ENCODE results near the gene RNF8.

The RNF8 gene

GRCh38 chr6:37381579-37381978 lies 27.8 kb downstream of the RNF8 start:
- TF ChIP-seq CSDC2 (CRISPR knock-in tag; IDR thresholded peaks at IDR 0.05) (no peak), PATZ1 (CRISPR knock-in tag; IDR thresholded peaks at IDR 0.05; ENCODE audit: borderline replicate concordance) (no peak), ESRRG (CRISPR knock-in tag; IDR thresholded peaks at IDR 0.05) (no peak), ZC3H10 (CRISPR knock-in tag; IDR thresholded peaks at IDR 0.05) (no peak), OSR1 (CRISPR knock-in tag; IDR thresholded peaks at IDR 0.05) (no peak), ARNTL (CRISPR knock-in tag; IDR thresholded peaks at IDR 0.05; ENCODE audit: borderline replicate concordance, low read depth) (no peak)
- ATAC-seq: peak; percentile 63

GRCh38 chr6:37382994-37383765 lies 29.4 kb downstream of the RNF8 start:
- ATAC-seq: no peak

GRCh38 chr6:37388578-37388977 lies 34.8 kb downstream of the RNF8 start:
- ATAC-seq: no peak

More at GRCh38 chr6:37382994-37383765, 29.4 kb downstream of the RNF8 start:
- TF ChIP-seq ZC3H10 (CRISPR knock-in tag; IDR thresholded peaks at IDR 0.05): no peak
- no peak for TF ChIP-seq TOX (CRISPR knock-in tag; IDR thresholded peaks at IDR 0.05; ENCODE audit: borderline replicate concordance)
- no peak for TF ChIP-seq CSDC2 (CRISPR knock-in tag; IDR thresholded peaks at IDR 0.05)
- TF ChIP-seq ISL1 (CRISPR knock-in tag; IDR thresholded peaks at IDR 0.05): no peak
- TF ChIP-seq GLIS3 (CRISPR knock-in tag; IDR thresholded peaks at IDR 0.05): no peak
- no peak for TF ChIP-seq OSR1 (CRISPR knock-in tag; IDR thresholded peaks at IDR 0.05)

GRCh38 chr6:37389857-37390256 lies 36.1 kb downstream of the RNF8 start:
- TF ChIP-seq ZNF70 (CRISPR knock-in tag; IDR thresholded peaks at IDR 0.05) (no peak), ARNTL (CRISPR knock-in tag; IDR thresholded peaks at IDR 0.05; ENCODE audit: borderline replicate concordance, low read depth) (no peak), ZFP3 (CRISPR knock-in tag; IDR thresholded peaks at IDR 0.05) (no peak), ZNF8 (CRISPR knock-in tag; IDR thresholded peaks at IDR 0.05) (no peak), TOX (CRISPR knock-in tag; IDR thresholded peaks at IDR 0.05; ENCODE audit: borderline replicate concordance) (no peak), RARB (CRISPR knock-in tag; IDR thresholded peaks at IDR 0.05) (no peak), ZNF565 (CRISPR knock-in tag; conservative IDR thresholded peaks at IDR 0.05; ENCODE audit: low read depth) (no peak), CREB5 (CRISPR knock-in tag; IDR thresholded peaks at IDR 0.05; ENCODE audit: low read depth) (no peak), ZFP30 (CRISPR knock-in tag; IDR thresholded peaks at IDR 0.05) (no peak), CSRNP3 (CRISPR knock-in tag; IDR thresholded peaks at IDR 0.05) (no peak), POU6F1 (CRISPR knock-in tag; IDR thresholded peaks at IDR 0.05; ENCODE audit: borderline replicate concordance, low read depth) (no peak), CSDC2 (CRISPR knock-in tag; IDR thresholded peaks at IDR 0.05) (no peak), GLIS3 (CRISPR knock-in tag; IDR thresholded peaks at IDR 0.05) (no peak), TCF4 (CRISPR knock-in tag; IDR thresholded peaks at IDR 0.05; ENCODE audit: borderline replicate concordance) (no peak)
- ATAC-seq: no peak

More at GRCh38 chr6:37388578-37388977, 34.8 kb downstream of the RNF8 start:
- TF ChIP-seq ZFP30 (CRISPR knock-in tag; IDR thresholded peaks at IDR 0.05) (no peak), POU6F1 (CRISPR knock-in tag; IDR thresholded peaks at IDR 0.05; ENCODE audit: borderline replicate concordance, low read depth) (no peak), ZNF565 (CRISPR knock-in tag; conservative IDR thresholded peaks at IDR 0.05; ENCODE audit: low read depth) (no peak), TOX (CRISPR knock-in tag; IDR thresholded peaks at IDR 0.05; ENCODE audit: borderline replicate concordance) (no peak), CSDC2 (CRISPR knock-in tag; IDR thresholded peaks at IDR 0.05) (no peak), RARB (CRISPR knock-in tag; IDR thresholded peaks at IDR 0.05) (no peak)
